ENCODE results near the gene PRKCA.

The PRKCA gene

DNA sequence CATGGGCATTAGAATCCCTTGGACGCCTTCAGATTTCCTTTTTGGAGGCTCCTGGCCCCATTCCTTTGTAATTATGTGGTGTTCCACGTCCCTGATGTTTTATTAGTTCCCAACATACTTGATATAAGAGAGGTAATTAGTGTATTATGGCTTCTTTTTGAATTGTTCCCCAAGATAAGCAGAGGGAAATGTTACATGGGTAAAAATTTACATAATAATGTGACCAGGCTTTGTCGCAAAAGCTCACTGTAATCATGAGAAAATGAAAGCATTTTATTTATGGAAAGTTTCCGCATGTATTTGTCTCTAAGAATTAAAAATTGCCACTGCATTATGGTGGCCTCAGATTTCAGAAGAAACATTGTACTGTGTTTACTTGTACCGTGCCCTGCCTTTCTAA, 177.8 kb downstream of the PRKCA start:
- no peak for TF ChIP-seq FOXP2 (optimal IDR thresholded peaks at IDR 0.05; ENCODE audit: borderline replicate concordance, extremely low read depth, extremely low read length, insufficient read depth)
- TF ChIP-seq SIN3A (IDR thresholded peaks at IDR 0.05; ENCODE audit: borderline replicate concordance, insufficient read depth, low read length), result no peak
- TF ChIP-seq TAF1 (IDR thresholded peaks at IDR 0.05; ENCODE audit: borderline replicate concordance, insufficient read depth, low read length), result no peak
- TF ChIP-seq POLR2AphosphoS5 (IDR thresholded peaks at IDR 0.05; ENCODE audit: low read depth, low read length), result no peak
- TF ChIP-seq, protein P1, sequence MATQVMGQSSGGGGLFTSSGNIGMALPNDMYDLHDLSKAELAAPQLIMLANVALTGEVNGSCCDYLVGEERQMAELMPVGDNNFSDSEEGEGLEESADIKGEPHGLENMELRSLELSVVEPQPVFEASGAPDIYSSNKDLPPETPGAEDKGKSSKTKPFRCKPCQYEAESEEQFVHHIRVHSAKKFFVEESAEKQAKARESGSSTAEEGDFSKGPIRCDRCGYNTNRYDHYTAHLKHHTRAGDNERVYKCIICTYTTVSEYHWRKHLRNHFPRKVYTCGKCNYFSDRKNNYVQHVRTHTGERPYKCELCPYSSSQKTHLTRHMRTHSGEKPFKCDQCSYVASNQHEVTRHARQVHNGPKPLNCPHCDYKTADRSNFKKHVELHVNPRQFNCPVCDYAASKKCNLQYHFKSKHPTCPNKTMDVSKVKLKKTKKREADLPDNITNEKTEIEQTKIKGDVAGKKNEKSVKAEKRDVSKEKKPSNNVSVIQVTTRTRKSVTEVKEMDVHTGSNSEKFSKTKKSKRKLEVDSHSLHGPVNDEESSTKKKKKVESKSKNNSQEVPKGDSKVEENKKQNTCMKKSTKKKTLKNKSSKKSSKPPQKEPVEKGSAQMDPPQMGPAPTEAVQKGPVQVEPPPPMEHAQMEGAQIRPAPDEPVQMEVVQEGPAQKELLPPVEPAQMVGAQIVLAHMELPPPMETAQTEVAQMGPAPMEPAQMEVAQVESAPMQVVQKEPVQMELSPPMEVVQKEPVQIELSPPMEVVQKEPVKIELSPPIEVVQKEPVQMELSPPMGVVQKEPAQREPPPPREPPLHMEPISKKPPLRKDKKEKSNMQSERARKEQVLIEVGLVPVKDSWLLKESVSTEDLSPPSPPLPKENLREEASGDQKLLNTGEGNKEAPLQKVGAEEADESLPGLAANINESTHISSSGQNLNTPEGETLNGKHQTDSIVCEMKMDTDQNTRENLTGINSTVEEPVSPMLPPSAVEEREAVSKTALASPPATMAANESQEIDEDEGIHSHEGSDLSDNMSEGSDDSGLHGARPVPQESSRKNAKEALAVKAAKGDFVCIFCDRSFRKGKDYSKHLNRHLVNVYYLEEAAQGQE (IDR thresholded peaks at IDR 0.05; ENCODE audit: insufficient read depth in 1 of 2, low read depth in 2 of 2, low read length in 2 of 2), result no peak

DNA sequence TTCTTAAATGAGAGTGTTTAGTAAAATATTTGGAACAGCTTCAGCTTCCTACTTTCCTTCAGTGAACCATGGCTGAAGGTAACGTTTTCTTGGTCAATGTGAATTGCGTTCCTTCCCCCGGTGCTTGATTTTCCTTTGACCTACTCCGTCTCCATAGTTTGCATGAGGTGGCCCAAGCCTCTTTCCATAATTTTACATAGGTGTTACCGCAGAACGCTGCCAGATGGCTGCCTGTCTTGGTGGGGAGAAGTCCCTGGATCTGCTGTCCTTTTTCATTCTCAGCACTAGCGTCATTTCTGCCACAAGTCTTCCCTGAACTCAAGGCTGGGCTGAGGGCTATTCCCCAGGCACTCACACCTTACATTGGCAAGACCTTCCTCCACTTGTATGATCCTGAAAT, 178.4 kb downstream of the PRKCA start:
- TF ChIP-seq SIN3A (IDR thresholded peaks at IDR 0.05; ENCODE audit: borderline replicate concordance, insufficient read depth, low read length), result no peak
- TF ChIP-seq, protein P1 (IDR thresholded peaks at IDR 0.05; ENCODE audit: insufficient read depth in 1 of 2, low read depth in 2 of 2, low read length in 2 of 2), result no peak
- TF ChIP-seq TAF1 (IDR thresholded peaks at IDR 0.05; ENCODE audit: borderline replicate concordance, insufficient read depth, low read length), result no peak
- TF ChIP-seq POLR2AphosphoS5 (IDR thresholded peaks at IDR 0.05; ENCODE audit: low read depth, low read length), result no peak
- TF ChIP-seq FOXP2 (optimal IDR thresholded peaks at IDR 0.05; ENCODE audit: borderline replicate concordance, extremely low read depth, extremely low read length, insufficient read depth), result no peak

DNA sequence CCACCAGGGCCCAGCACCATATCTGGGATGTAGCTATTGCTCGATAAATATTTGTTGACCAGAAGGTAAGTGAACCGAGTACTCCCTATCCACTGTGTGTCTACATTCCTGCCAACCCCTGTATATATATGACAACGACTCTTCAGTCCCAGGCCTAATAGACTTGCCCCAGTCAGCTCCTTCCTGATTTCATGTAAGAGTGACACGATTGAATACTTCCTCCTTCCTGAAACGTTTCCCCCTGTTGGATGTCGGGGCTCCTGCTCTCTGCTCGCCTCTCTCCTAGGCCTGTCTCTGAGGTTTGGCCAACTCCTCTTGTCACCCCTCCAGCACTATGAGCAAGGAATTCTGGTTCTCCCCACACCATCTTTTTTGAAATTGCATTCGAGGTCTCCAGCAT, 178.9 kb downstream of the PRKCA start:
- TF ChIP-seq FOXP2 (optimal IDR thresholded peaks at IDR 0.05; ENCODE audit: borderline replicate concordance, extremely low read depth, extremely low read length, insufficient read depth) (no peak), POLR2AphosphoS5 (IDR thresholded peaks at IDR 0.05; ENCODE audit: low read depth, low read length) (no peak), TAF1 (IDR thresholded peaks at IDR 0.05; ENCODE audit: borderline replicate concordance, insufficient read depth, low read length) (no peak), SIN3A (IDR thresholded peaks at IDR 0.05; ENCODE audit: borderline replicate concordance, insufficient read depth, low read length) (no peak)
- TF ChIP-seq, protein P1 (IDR thresholded peaks at IDR 0.05; ENCODE audit: insufficient read depth in 1 of 2, low read depth in 2 of 2, low read length in 2 of 2), result no peak

DNA sequence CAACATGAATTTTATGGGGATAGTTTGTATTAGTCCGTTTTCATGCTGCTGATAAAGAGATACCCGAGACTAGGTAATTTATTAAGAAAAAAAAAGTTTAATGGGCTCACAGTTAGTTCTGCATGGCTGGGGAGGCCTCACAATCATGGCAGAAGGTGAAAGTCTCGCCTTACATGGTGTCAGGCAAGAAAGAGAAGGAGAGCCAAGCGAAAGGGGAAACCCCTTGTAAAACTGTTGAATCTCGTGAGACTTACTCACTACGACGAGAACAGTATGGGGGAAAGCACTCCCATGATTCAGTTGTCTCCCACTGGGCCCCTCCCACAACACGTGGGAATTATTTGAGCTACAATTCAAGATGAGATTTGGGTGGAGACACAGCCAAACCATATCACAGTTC, 181.5 kb downstream of the PRKCA start:
- no peak for TF ChIP-seq FOXP2 (optimal IDR thresholded peaks at IDR 0.05; ENCODE audit: borderline replicate concordance, extremely low read depth, extremely low read length, insufficient read depth)
- TF ChIP-seq, protein P1 (IDR thresholded peaks at IDR 0.05; ENCODE audit: insufficient read depth in 1 of 2, low read depth in 2 of 2, low read length in 2 of 2), result no peak
- no peak for TF ChIP-seq POLR2AphosphoS5 (IDR thresholded peaks at IDR 0.05; ENCODE audit: low read depth, low read length)
- TF ChIP-seq TAF1 (IDR thresholded peaks at IDR 0.05; ENCODE audit: borderline replicate concordance, insufficient read depth, low read length), result no peak
- TF ChIP-seq SIN3A (IDR thresholded peaks at IDR 0.05; ENCODE audit: borderline replicate concordance, insufficient read depth, low read length), result no peak
